ENCODE measurements around the gene DEDD2. TPM values are rescaled to one million over a fixed set of nuclear protein-coding genes. Genes with fewer than 3 reads are reported as not detected.

DEDD2 gene
- total RNA-seq, 1 experiment from 2014 or later: 32.7 TPM

- peaks cover 0 to 7% of the 10 kb centered on the region in 2 experiments; a peak in 1 of 4 replicates for H3K36me3 ChIP-seq (ENCODE audit: control insufficient read depth in 1 of 2, insufficient read depth in 2 of 2, low read length in 2 of 2)
- POLR2A ChIA-PET: interaction anchor here (0.8 to 1.9 kb wide), 3 partner anchors 9 to 149 kb away, joined by 3 to 6 read pairs (median 4); partner anchors contain the start of gene ERF
- peaks cover 33% of the 10 kb centered on the region for H3K79me2 ChIP-seq (ENCODE audit: insufficient read depth, low read length)
- H3K9ac ChIP-seq (ENCODE audit: low read length): 0 out of 2 replicates have a peak overlapping the region, but pooled peaks have one; percentile 14
- peaks cover 18 to 41% of the 10 kb centered on the region in 2 experiments for H3K4me1 ChIP-seq (ENCODE audit: control insufficient read depth in 1 of 2, insufficient read depth in 2 of 2, low read length in 2 of 2)
- H3K9me3 ChIP-seq (ENCODE audit: control insufficient read depth in 1 of 2, insufficient read depth in 1 of 2, low read depth in 1 of 2, low read length in 2 of 2): no peaks in the 10 kb centered on the region
- RAD21 ChIA-PET (ENCODE audit: low non-redundant PET in 1 of 2, low total read pairs in 2 of 2, uncharacterized antibody in 2 of 2, unreplicated experiment in 2 of 2): interaction anchor here (0.6 to 1.8 kb wide), 5 partner anchors 23 to 141 kb away, joined by 3 to 9 read pairs (median 5); no protein-coding TSS in a partner anchor
- H4K20me1 ChIP-seq (ENCODE audit: insufficient read depth): peaks cover 3% of the 10 kb centered on the region; the same call in 1 of the 2 replicates
- H3K27me3 ChIP-seq (ENCODE audit: insufficient read depth, low read length): no peaks in the 10 kb centered on the region
- H3K4me3 ChIP-seq (replicated peaks in 1 of 2; ENCODE audit: low read depth in 1 of 2, low read length in 2 of 2): no peak overlapping the region
- DNase-seq (ENCODE audit: low read depth, low spot score): no peak
- no peak for ATAC-seq
- no TSS peak for BruUV-seq (replicated peaks)
- CTCF ChIA-PET: interaction anchor here (0.9 to 3.8 kb wide), 16 partner anchors 9 to 193 kb away, joined by 3 to 63 read pairs (median 4); partner anchors contain the start of genes CIC, PAFAH1B3, POU2F2 and PRR19
- H3K27ac ChIP-seq (ENCODE audit: low read depth, low read length): peak overlapping the region; percentile 41
- peak overlapping the region; percentile 20; the same call in 1 of the 2 replicates for H3K4me2 ChIP-seq (ENCODE audit: low read length)
- TF ChIP-seq ATF3 (IDR thresholded peaks at IDR 0.05): no peak
- no peak for TF ChIP-seq EZH2 (IDR thresholded peaks at IDR 0.05)
- TF ChIP-seq YY1 (IDR thresholded peaks at IDR 0.05; ENCODE audit: extremely low read depth, insufficient replicate concordance, low read depth, low read length): no peak
- no peak for TF ChIP-seq CBX3 (IDR thresholded peaks at IDR 0.05; ENCODE audit: low read depth)
- no peak for TF ChIP-seq RAD21 (IDR thresholded peaks at IDR 0.05; ENCODE audit: low read depth)
- TF ChIP-seq CEBPB (IDR thresholded peaks at IDR 0.05; ENCODE audit: low read depth): no peak
- TF ChIP-seq ZBTB33 (IDR thresholded peaks at IDR 0.05; ENCODE audit: extremely low read depth, insufficient replicate concordance, low read length): no peak
- no peak for TF ChIP-seq SP1 (IDR thresholded peaks at IDR 0.05; ENCODE audit: low read depth)
- no peak for TF ChIP-seq ELF1 (IDR thresholded peaks at IDR 0.05; ENCODE audit: borderline replicate concordance, low read depth)
- TF ChIP-seq MAX (IDR thresholded peaks at IDR 0.05): no peak
- TF ChIP-seq EGR1 (IDR thresholded peaks at IDR 0.05; ENCODE audit: low read depth): no peak
- TF ChIP-seq POLR2AphosphoS5 (IDR thresholded peaks at IDR 0.05; ENCODE audit: low read depth, low read length): no peak; the same call in 1 of the 2 replicates
- TF ChIP-seq JUND (IDR thresholded peaks at IDR 0.05): no peak
- TF ChIP-seq ZFX (IDR thresholded peaks at IDR 0.05): no peak
- TF ChIP-seq ZNF274 (IDR thresholded peaks at IDR 0.05; ENCODE audit: low read depth, low read length): no peak
- TF ChIP-seq POLR2A (IDR thresholded peaks at IDR 0.05; ENCODE audit: borderline replicate concordance, extremely low read depth, insufficient read depth, insufficient read length): no peak
- no peak for TF ChIP-seq CTCF (IDR thresholded peaks at IDR 0.05 in 2 of 3, conservative IDR thresholded peaks at IDR 0.05 in 1 of 3; ENCODE audit: borderline replicate concordance in 1 of 3, insufficient read depth in 1 of 3, low read depth in 2 of 3, low read length in 2 of 3)
- TF ChIP-seq TCF7L2 (IDR thresholded peaks at IDR 0.05; ENCODE audit: borderline replicate concordance, extremely low read depth, insufficient read depth, insufficient read length): no peak
- no peak for TF ChIP-seq FOSL1 (IDR thresholded peaks at IDR 0.05; ENCODE audit: low read depth)
- no peak for TF ChIP-seq SRF (IDR thresholded peaks at IDR 0.05; ENCODE audit: low read depth)
- intact Hi-C loops (cut with micrococcal nuclease): loop anchor here (1.0 to 2.0 kb wide), 3 partner anchors 32 to 114 kb away; no protein-coding TSS in a partner anchor
- no peak overlapping the region for H2AFZ ChIP-seq (ENCODE audit: low read depth, low read length, poor library complexity, severe bottlenecking)
- H3K9me2 ChIP-seq (ENCODE audit: insufficient read depth): no peaks in the 10 kb centered on the region
Measured at GRCh38 chr19:42246922-42247639, 29.6 kb upstream of the DEDD2 start.
